GM18861 (cell line): ENCODE measurements around the gene OR51L1.

Source experiments
- ATAC-seq: cut with Tn5 transposase; IDR thresholded peaks from one replicate; pipeline ENCODE4 v1.9.1; 2021; ENCODE audit not compliant: unreplicated experiment

The OR51L1 gene

DNA sequence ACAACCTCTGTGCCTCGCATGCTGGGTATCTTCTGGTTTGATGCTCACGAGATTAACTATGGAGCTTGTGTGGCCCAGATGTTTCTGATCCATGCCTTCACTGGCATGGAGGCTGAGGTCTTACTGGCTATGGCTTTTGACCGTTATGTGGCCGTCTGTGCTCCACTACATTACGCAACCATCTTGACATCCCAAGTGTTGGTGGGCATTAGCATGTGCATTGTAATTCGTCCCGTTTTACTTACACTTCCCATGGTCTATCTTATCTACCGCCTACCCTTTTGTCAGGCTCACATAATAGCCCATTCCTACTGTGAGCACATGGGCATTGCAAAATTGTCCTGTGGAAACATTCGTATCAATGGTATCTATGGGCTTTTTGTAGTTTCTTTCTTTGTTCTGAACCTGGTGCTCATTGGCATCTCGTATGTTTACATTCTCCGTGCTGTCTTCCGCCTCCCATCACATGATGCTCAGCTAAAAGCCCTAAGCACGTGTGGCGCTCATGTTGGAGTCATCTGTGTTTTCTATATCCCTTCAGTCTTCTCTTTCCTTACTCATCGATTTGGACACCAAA, 52.2 kb downstream of the OR51L1 start:
- ATAC-seq = no peak
